DOHH2 (cell line): ENCODE measurements around the gene DACT2.

ENCODE experiments used
- H3F3A ChIP-seq: fragments of 200-600 bp; sonication (generic), shearing (Covaris generic); 2 replicates; pipeline ENCODE4 v1.6.0; 2016; ENCODE audit warnings: antibody characterized with exemption, mild to moderate bottlenecking; ENCODE audit not compliant: control insufficient read depth, insufficient read depth
- H3K27ac ChIP-seq: fragments of 200-600 bp; sonication (generic); 2 replicates; pipeline ENCODE4 v1.5.1; 2014; ENCODE audit warnings: low read depth, mild to moderate bottlenecking, low read length, moderate library complexity
- H3K27me3 ChIP-seq: fragments of 200-600 bp; sonication (generic); 2 replicates; pipeline ENCODE4 v1.6.1; 2014; ENCODE audit warnings: mild to moderate bottlenecking, low read length, mixed read lengths; ENCODE audit not compliant: control insufficient read depth
- H3K36me3 ChIP-seq: fragments of 200-600 bp; sonication (generic); 2 replicates; pipeline ENCODE4 v1.6.1; 2014; ENCODE audit warnings: mild to moderate bottlenecking, low read length, moderate library complexity, mixed read lengths; ENCODE audit not compliant: control insufficient read depth
- H3K4me1 ChIP-seq: fragments of 200-600 bp; sonication (generic); 2 replicates; pipeline ENCODE4 v1.6.1; 2014; ENCODE audit warnings: mild to moderate bottlenecking, low read length, mixed read lengths; ENCODE audit not compliant: control insufficient read depth
- H3K4me2 ChIP-seq: fragments of 200-600 bp; sonication (generic); 2 replicates; pipeline ENCODE4 v1.6.0; 2014; ENCODE audit warnings: mild to moderate bottlenecking, low read length, moderate library complexity
- H3K4me3 ChIP-seq: fragments of 200-600 bp; sonication (generic); 2 replicates; pipeline ENCODE4 v1.5.1; 2014; ENCODE audit warnings: mild to moderate bottlenecking, low read length, mixed read lengths
- H3K79me2 ChIP-seq: fragments of 200-600 bp; sonication (generic); 2 replicates; pipeline ENCODE4 v1.6.1; 2014; ENCODE audit warnings: mild to moderate bottlenecking, low read length, mixed read lengths; ENCODE audit not compliant: control insufficient read depth
- H3K9me2 ChIP-seq: fragments of 200-600 bp; sonication (generic); replicated peaks from 2 replicates; pipeline ENCODE4 v1.6.1; 2014; ENCODE audit warnings: mild to moderate bottlenecking, low read length, mixed read lengths; ENCODE audit not compliant: control insufficient read depth
- H3K9me3 ChIP-seq: fragments of 200-600 bp; sonication (generic); 2 replicates; pipeline ENCODE4 v1.6.1; 2014; ENCODE audit warnings: antibody characterized with exemption, low read length, mixed read lengths; ENCODE audit not compliant: control insufficient read depth, insufficient read depth
- H4K20me1 ChIP-seq: fragments of 200-600 bp; sonication (generic); 2 replicates; pipeline ENCODE4 v1.6.0; 2014; ENCODE audit warnings: low read depth, mild to moderate bottlenecking, antibody characterized with exemption, low read length, moderate library complexity; ENCODE audit not compliant: control insufficient read depth, insufficient read depth
- CTCF ChIP-seq: fragments of 200-600 bp; sonication (generic); IDR thresholded peaks from one replicate; pipeline ENCODE4 v1.5.1; 2014; ENCODE audit warnings: antibody characterized with exemption, mild to moderate bottlenecking, low read depth, low read length; ENCODE audit not compliant: poor library complexity, severe bottlenecking
- EZH2phosphoT487 ChIP-seq: fragments of 200-600 bp; sonication (generic); IDR thresholded peaks from 2 replicates; pipeline ENCODE4 v1.6.1; 2017; ENCODE audit warnings: borderline replicate concordance, mild to moderate bottlenecking, antibody characterized with exemption, low read length, moderate library complexity, mixed read lengths

The DACT2 gene

GRCh38 chr6:168260420-168260987, 59.1 kb downstream of the DACT2 start:
- TF ChIP-seq CTCF (no peak), EZH2phosphoT487 (no peak)
- Histone ChIP-seq H3K36me3 (no peaks in the 10 kb centered on the region), H3F3A (no peaks in the 10 kb centered on the region), H3K4me1 (no peaks in the 10 kb centered on the region), H4K20me1 (no peaks in the 10 kb centered on the region), H3K9me2 (no peaks in the 10 kb centered on the region), H3K79me2 (no peaks in the 10 kb centered on the region), H3K4me2 (no peak overlapping the region), H3K9me3 (no peaks in the 10 kb centered on the region), H3K4me3 (no peak overlapping the region), H3K27ac (no peak overlapping the region), H3K27me3 (no peaks in the 10 kb centered on the region)

- H3K4me3 ChIP-seq, result no peak overlapping the region
- no peak overlapping the region for H3K4me2 ChIP-seq
- H3K79me2 ChIP-seq, result no peaks in the 10 kb centered on the region
- TF ChIP-seq EZH2phosphoT487 (no peak), CTCF (no peak)
- no peaks in the 10 kb centered on the region for H4K20me1 ChIP-seq
- H3K27ac ChIP-seq, result no peak overlapping the region
- H3K9me3 ChIP-seq, result no peaks in the 10 kb centered on the region
- no peaks in the 10 kb centered on the region for H3K9me2 ChIP-seq
- H3F3A ChIP-seq, result no peaks in the 10 kb centered on the region
- no peaks in the 10 kb centered on the region for H3K27me3 ChIP-seq
- H3K36me3 ChIP-seq, result no peaks in the 10 kb centered on the region
- no peaks in the 10 kb centered on the region for H3K4me1 ChIP-seq
These were observed 60.8 kb downstream of the DACT2 start for GRCh38 chr6:168258795-168259194.

DNA sequence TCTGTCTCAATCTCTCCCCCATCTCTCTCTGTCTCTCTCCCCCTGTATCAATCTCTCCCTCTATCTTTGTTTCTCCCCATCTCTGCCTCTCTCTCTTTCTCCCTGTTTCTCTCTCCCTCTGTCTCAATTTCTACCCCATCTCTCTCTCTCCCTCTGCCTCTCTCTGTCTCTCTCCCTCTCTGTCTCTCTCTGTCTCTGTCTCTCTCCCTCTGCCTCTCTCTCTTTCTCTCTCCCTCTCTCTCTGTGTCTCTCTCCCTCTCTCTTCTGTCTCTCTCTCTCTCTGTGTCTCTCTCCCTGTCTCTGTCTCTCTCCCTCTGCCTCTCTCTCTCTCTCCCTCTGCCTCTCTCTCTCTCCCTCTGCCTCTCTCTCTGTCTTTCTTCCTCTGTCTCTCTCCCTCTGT, 62.6 kb downstream of the DACT2 start:
- H3K4me3 ChIP-seq, result no peak overlapping the region
- H3K4me2 ChIP-seq, result no peak overlapping the region
- no peaks in the 10 kb centered on the region for H4K20me1 ChIP-seq
- TF ChIP-seq CTCF, result no peak
- TF ChIP-seq EZH2phosphoT487, result no peak
- H3F3A ChIP-seq, result no peaks in the 10 kb centered on the region
- no peaks in the 10 kb centered on the region for H3K27me3 ChIP-seq
- no peaks in the 10 kb centered on the region for H3K9me2 ChIP-seq
- H3K79me2 ChIP-seq, result no peaks in the 10 kb centered on the region
- H3K4me1 ChIP-seq, result no peaks in the 10 kb centered on the region
- no peak overlapping the region for H3K27ac ChIP-seq
- H3K9me3 ChIP-seq, result no peaks in the 10 kb centered on the region
- H3K36me3 ChIP-seq, result no peaks in the 10 kb centered on the region
